Right cardiac atrium (tissue), 5 donors: ENCODE measurements around the gene BNC2. TPM values are rescaled to one million over a fixed set of nuclear protein-coding genes. Genes with fewer than 3 reads are reported as not detected.

Experiments used
- ATAC-seq, 2 donors: fragments of 200-7000 bp; cut with Tn5 transposase; one replicate each; pipeline versions ENCODE4 v1.8.0 to v1.9.1; 2020; ENCODE audit warnings: moderate library complexity in 2 of 2, mild to moderate bottlenecking in 1 of 2
- DNase-seq, 3 donors: peaks; one replicate each; pipeline ENCODE4 v3.0.0-alpha.2; 2020
- H3K27ac ChIP-seq: one replicate; pipeline ENCODE4 v1.5.1; 2013; ENCODE audit warnings: mild to moderate bottlenecking, low read length, control low read depth, moderate library complexity
- H3K27me3 ChIP-seq: one replicate; pipeline ENCODE4 v1.6.1; 2013; ENCODE audit not compliant: control insufficient read depth, insufficient read depth
- H3K4me1 ChIP-seq: one replicate; pipeline ENCODE4 v1.6.1; 2013; ENCODE audit warnings: low read length; ENCODE audit not compliant: control insufficient read depth, insufficient read depth
- H3K4me3 ChIP-seq: one replicate; pipeline ENCODE4 v1.5.1; 2013; ENCODE audit warnings: low read length, control low read depth
- H3K9me3 ChIP-seq: one replicate; pipeline ENCODE4 v1.6.1; 2013; ENCODE audit warnings: low read length; ENCODE audit not compliant: control insufficient read depth
- WGBS: extraction: QIAGEN DNeasy Blood & Tissue Kit; methylation state at CpG from one replicate; pipeline ENCODE4 v1.1.7; 2013; 5-methylcytosine and 5-hydroxymethylcytosine counted together
- intact Hi-C, 4 donors: fragments of 100-400 bp; cut with DNase I; formaldehyde crosslinking; loops; one replicate each; pipeline versions ENCODE4 v1.11.0 to v1.14.0; 2022 to 2023
- polyA plus RNA-seq: library from polyadenylated mRNA; stranded (reverse); fragments of 200-250 nt; gene quantifications from one replicate; pipeline ENCODE4 v1.2.3, GENCODE V29; 2013
- total RNA-seq, 4 donors: library from RNA; stranded (reverse); fragmentation: NEBNext Ultra II Directional; extraction: Animal tissue kit (Norgen Biotek cat#: 25700); gene quantifications; one replicate each; pipeline ENCODE4 v1.2.1, GENCODE V29; 2021
- donor health status: healthy with polysubstance abuse.
- donor health status: DM: no; HTN: yes; CAD: no.
- donor health status: DM: no; HTN: no; CAD: no.
- donor health status: DM: no; HTN: yes; CAD: no; lungs with severe emphysema.
- donor health status: DM: yes; HTN: yes; CAD: no.

Gene BNC2
- total and polyA plus RNA-seq, 5 donors: 4.7 to 123 (median 67.8) TPM

DNA sequence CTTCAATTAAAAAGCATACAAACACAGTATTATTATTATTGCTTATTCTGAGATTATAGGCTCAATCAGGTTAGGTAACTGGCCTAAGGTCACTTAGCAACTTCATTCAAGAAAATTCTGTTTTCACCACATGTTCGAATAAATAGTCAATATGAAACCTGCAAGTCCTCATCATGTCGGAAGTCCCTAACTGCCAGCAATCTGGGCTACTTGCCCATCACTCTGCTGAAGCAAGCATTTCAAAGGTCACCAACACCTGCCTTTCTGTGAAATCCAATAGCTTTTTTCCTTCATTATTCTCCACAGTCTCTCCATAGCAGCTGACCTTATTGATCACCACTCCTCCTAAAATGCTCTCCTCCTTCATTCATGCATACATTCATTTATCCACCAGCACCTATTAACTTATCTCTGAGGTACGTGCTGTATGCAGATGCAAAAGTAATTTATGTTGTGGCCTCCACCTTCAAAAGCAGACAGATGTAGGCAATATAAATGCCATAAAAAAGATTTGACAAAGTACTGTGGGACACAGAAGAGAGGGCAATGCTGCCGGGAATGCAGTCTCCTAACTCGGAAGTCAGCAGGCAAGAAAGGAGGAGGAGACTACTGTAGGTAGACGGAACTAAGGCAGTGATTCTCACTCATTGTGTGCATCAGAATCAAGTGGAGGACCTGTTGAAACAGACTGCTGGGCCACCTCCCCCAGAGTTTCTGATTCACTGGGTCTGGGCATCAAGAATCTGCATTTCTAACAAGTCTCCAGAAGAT is 310.9 kb downstream of the BNC2 start:
- intact Hi-C loops: no loop called here
- Histone ChIP-seq H3K27ac (no peak overlapping the region), H3K4me3 (no peak overlapping the region), H3K4me1 (no peaks in the 10 kb centered on the region), H3K9me3 (no peaks in the 10 kb centered on the region), H3K27me3 (no peaks in the 10 kb centered on the region)
- DNase-seq: no peak
- WGBS: 91% methylated on average over 6 of the region's 6 CpGs
- ATAC-seq: no peak

DNA sequence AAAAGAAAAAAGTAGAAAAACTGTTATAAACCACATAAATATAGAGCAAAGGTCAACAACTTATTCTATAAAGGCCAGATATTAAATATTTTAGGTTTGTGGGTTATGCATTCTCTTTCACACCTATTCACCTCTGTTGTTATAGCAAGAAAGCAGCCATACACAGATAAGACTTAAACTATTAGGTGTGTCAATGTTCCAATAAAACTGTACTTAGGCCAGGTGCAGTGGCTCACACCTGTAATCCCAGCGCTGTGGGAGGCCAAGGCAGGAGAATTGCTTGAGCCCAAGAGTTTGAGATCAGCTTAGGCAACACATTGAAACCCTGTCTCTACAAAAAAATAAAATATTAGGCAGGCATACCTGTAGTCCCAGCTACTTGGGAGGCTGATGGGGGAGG is 314.7 kb downstream of the BNC2 start:
- Histone ChIP-seq H3K27ac (no peak overlapping the region), H3K9me3 (no peaks in the 10 kb centered on the region), H3K4me3 (no peak overlapping the region), H3K27me3 (no peaks in the 10 kb centered on the region), H3K4me1 (no peaks in the 10 kb centered on the region)
- DNase-seq (no peak), ATAC-seq (no peak)
- intact Hi-C loops: no loop called here
- whole genome bisulfite sequencing: 100% methylated on average over 1 of the region's 1 CpG

DNA sequence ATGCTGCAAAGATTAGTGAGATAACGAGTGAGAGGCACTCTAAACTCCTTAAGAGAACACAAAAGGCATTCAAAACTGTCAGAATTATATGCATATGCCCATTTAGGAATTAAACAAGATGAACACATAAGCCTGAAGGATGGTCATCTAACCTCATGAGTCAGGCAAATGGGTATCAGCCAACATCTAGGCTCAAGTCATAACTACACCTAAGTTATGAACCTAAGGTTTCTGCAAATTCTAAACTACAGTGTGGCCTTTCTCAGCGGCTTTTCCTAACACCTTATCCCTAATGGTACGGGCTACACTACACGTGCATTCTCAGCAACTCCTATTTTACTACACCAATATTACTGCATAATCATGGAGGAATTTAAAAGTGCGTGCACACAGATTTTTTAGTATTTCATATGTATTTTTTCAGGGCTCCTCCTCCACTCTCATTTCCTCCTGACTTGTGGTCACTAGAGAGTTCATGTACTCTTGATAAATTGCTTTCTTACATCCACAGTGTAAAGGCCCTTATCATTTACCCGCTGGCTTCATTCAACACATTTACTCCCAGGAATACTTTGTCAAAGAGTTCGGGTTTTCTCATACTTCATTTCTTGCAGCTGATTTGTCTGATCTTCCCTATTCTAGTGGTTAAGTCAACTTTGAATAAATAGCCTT is 316.5 kb downstream of the BNC2 start:
- DNase-seq (no peak), ATAC-seq (no peak)
- no peak overlapping the region for H3K27ac ChIP-seq
- WGBS: 57% methylated on average over 7 of the region's 7 CpGs
- intact Hi-C loops: no loop called here
- no peak overlapping the region for H3K4me3 ChIP-seq
- no peaks in the 10 kb centered on the region for H3K9me3 ChIP-seq
- H3K27me3 ChIP-seq: no peaks in the 10 kb centered on the region
- H3K4me1 ChIP-seq: no peaks in the 10 kb centered on the region

DNA sequence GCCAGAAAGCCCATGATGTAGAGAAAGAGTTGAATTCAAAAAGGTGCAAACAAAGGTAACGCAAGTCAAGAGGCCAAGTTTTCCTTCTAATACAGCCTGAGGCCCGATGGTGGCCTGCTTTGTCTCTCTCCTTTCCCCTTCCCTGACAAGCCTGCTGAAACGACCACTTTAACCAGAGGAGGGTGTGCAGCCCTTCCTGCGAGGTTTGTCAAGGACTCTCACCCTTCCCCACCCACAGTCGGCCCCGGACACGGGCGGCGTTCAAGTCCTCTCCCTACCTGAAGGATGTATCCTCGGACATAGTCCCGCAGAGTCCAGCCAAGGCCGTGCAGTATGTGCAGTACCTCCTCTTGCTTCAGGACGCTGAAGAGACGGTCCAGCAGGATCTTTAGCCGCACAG is 318.2 kb downstream of the BNC2 start:
- WGBS: 89% methylated on average over 15 of the region's 15 CpGs
- Histone ChIP-seq H3K9me3 (no peaks in the 10 kb centered on the region), H3K27me3 (no peaks in the 10 kb centered on the region), H3K4me1 (no peaks in the 10 kb centered on the region), H3K27ac (no peak overlapping the region), H3K4me3 (no peak overlapping the region)
- ATAC-seq: no peak
- intact Hi-C loops: no loop called here
- DNase-seq: peak in 1 of 3 donors; percentile 53

- DNase-seq (no peak), ATAC-seq (no peak)
- H3K9me3 ChIP-seq: no peaks in the 10 kb centered on the region
- H3K4me3 ChIP-seq: no peak overlapping the region
- no peaks in the 10 kb centered on the region for H3K4me1 ChIP-seq
- intact Hi-C loops: no loop called here
- 84% methylated on average over 1 of the region's 1 CpG for WGBS
- no peaks in the 10 kb centered on the region for H3K27me3 ChIP-seq
- H3K27ac ChIP-seq: no peak overlapping the region
Observed at GRCh38 chr9:16551692-16552091, 318.8 kb downstream of the BNC2 start.

- 93% methylated on average over 3 of the region's 3 CpGs for WGBS
- intact Hi-C loops: no loop called here
- ATAC-seq (no peak), DNase-seq (no peak)
- Histone ChIP-seq H3K9me3 (no peaks in the 10 kb centered on the region), H3K27ac (no peak overlapping the region), H3K4me1 (no peaks in the 10 kb centered on the region), H3K27me3 (no peaks in the 10 kb centered on the region), H3K4me3 (no peak overlapping the region)
Observed at GRCh38 chr9:16545639-16546038, 324.8 kb downstream of the BNC2 start.

GRCh38 chr9:16544842-16545241 is 325.6 kb downstream of the BNC2 start:
- Histone ChIP-seq H3K27ac (no peak overlapping the region), H3K27me3 (no peaks in the 10 kb centered on the region), H3K4me1 (no peaks in the 10 kb centered on the region), H3K9me3 (no peaks in the 10 kb centered on the region), H3K4me3 (no peak overlapping the region)
- intact Hi-C loops: no loop called here
- 89% methylated on average over 1 of the region's 1 CpG for WGBS
- no peak for DNase-seq
- ATAC-seq: no peak

- Histone ChIP-seq H3K4me1 (no peaks in the 10 kb centered on the region), H3K27me3 (no peaks in the 10 kb centered on the region), H3K9me3 (no peaks in the 10 kb centered on the region), H3K27ac (no peak overlapping the region), H3K4me3 (no peak overlapping the region)
- intact Hi-C loops: no loop called here
- 85% methylated on average over 3 of the region's 3 CpGs for WGBS
- ATAC-seq: no peak
- no peak for DNase-seq
Observed at GRCh38 chr9:16543686-16544085, 326.8 kb downstream of the BNC2 start.

- H3K4me1 ChIP-seq: no peaks in the 10 kb centered on the region
- no peak for DNase-seq
- H3K27me3 ChIP-seq: no peaks in the 10 kb centered on the region
- ATAC-seq: no peak
- no peak overlapping the region for H3K27ac ChIP-seq
- intact Hi-C loops: no loop called here
- no peaks in the 10 kb centered on the region for H3K9me3 ChIP-seq
- WGBS: 93% methylated on average over 3 of the region's 3 CpGs
- no peak overlapping the region for H3K4me3 ChIP-seq
Observed at GRCh38 chr9:16543225-16543624, 327.2 kb downstream of the BNC2 start.

- DNase-seq (no peak), ATAC-seq (no peak)
- no peaks in the 10 kb centered on the region for H3K9me3 ChIP-seq
- no peaks in the 10 kb centered on the region for H3K4me1 ChIP-seq
- H3K27ac ChIP-seq: no peak overlapping the region
- H3K4me3 ChIP-seq: no peak overlapping the region
- H3K27me3 ChIP-seq: no peaks in the 10 kb centered on the region
- WGBS: 74% methylated on average over 1 of the region's 1 CpG
- intact Hi-C loops: no loop called here
Observed at GRCh38 chr9:16542290-16542689, 328.2 kb downstream of the BNC2 start.

GRCh38 chr9:16540743-16541613 is 329.5 kb downstream of the BNC2 start:
- no peak for ATAC-seq
- Histone ChIP-seq H3K27ac (no peak overlapping the region), H3K27me3 (no peaks in the 10 kb centered on the region), H3K4me1 (no peaks in the 10 kb centered on the region), H3K4me3 (no peak overlapping the region), H3K9me3 (no peaks in the 10 kb centered on the region)
- no peak for DNase-seq
- WGBS: 65% methylated on average over 7 of the region's 7 CpGs
- intact Hi-C loops: no loop called here
